Neural progenitor cell (in vitro differentiated cells): Measurements from ENCODE around the gene ZNF516. TPM values are rescaled to one million over a fixed set of nuclear protein-coding genes. Genes with fewer than 3 reads are reported as not detected.

Source experiments
- DNase-seq: peaks from one replicate; pipeline ENCODE4 v3.0.0-alpha.2; 2016; ENCODE audit warnings: low spot score
- H2AFZ ChIP-seq: fragments of 200-600 bp; sonication (generic); replicated peaks from 2 replicates; pipeline ENCODE4 v1.6.1; 2016; ENCODE audit warnings: antibody characterized with exemption
- H3F3A ChIP-seq: fragments of 200-600 bp; sonication (generic); 2 replicates; pipeline ENCODE4 v1.6.1; 2016; ENCODE audit warnings: antibody characterized with exemption, low read depth
- H3K27ac ChIP-seq: fragments of 200-600 bp; sonication (generic); 2 replicates; pipeline ENCODE4 v1.5.1; 2016; ENCODE audit warnings: mild to moderate bottlenecking
- H3K27me3 ChIP-seq: fragments of 200-600 bp; sonication (generic); 2 replicates; pipeline ENCODE4 v1.6.1; 2016; ENCODE audit warnings: mild to moderate bottlenecking, moderate library complexity
- H3K36me3 ChIP-seq: fragments of 200-600 bp; sonication (generic); 2 replicates; pipeline ENCODE4 v1.5.1; 2016
- H3K4me1 ChIP-seq: fragments of 200-600 bp; sonication (generic); 2 replicates; pipeline ENCODE4 v1.6.1; 2016; ENCODE audit warnings: mixed run types
- H3K4me2 ChIP-seq: fragments of 200-600 bp; sonication (generic); 2 replicates; pipeline ENCODE4 v1.6.1; 2016
- H3K4me3 ChIP-seq: fragments of 200-600 bp; sonication (generic); 2 replicates; pipeline ENCODE4 v1.5.1; 2016
- H3K79me2 ChIP-seq: fragments of 200-600 bp; sonication (generic); 2 replicates; pipeline ENCODE4 v1.6.1; 2016; ENCODE audit warnings: low read depth
- H3K9ac ChIP-seq: fragments of 200-600 bp; sonication (generic); 2 replicates; pipeline ENCODE4 v1.6.1; 2016
- H3K9me3 ChIP-seq: fragments of 200-600 bp; sonication (generic); 2 replicates; pipeline ENCODE4 v1.5.1; 2016; ENCODE audit warnings: low read depth
- H4K20me1 ChIP-seq: fragments of 200-600 bp; sonication (generic); 2 replicates; pipeline ENCODE4 v1.6.1; 2016; ENCODE audit warnings: low read depth
- H3K27ac Mint-ChIP-seq: 3 replicates; pipeline ENCODE4 v1.8.0; 2021; ENCODE audit warnings: mixed read lengths
- H3K27me3 Mint-ChIP-seq: 2 replicates; pipeline ENCODE4 v1.8.0; 2022; ENCODE audit warnings: low read depth, mild to moderate bottlenecking, inconsistent platforms, moderate library complexity, mixed read lengths; ENCODE audit not compliant: insufficient read depth
- H3K36me3 Mint-ChIP-seq: 3 replicates; pipeline ENCODE4 v1.8.0; 2021; ENCODE audit warnings: mixed read lengths
- H3K4me1 Mint-ChIP-seq: 3 replicates; pipeline ENCODE4 v1.8.0; 2021; ENCODE audit warnings: mixed read lengths
- H3K4me3 Mint-ChIP-seq: 3 replicates; pipeline ENCODE4 v1.8.0; 2021; ENCODE audit warnings: mild to moderate bottlenecking, moderate library complexity, mixed read lengths
- H3K9me3 Mint-ChIP-seq: 3 replicates; pipeline ENCODE4 v1.8.0; 2020; ENCODE audit warnings: mixed read lengths
- CTCF ChIP-seq: fragments of 200-600 bp; sonication (generic); IDR thresholded peaks from 2 replicates; pipeline ENCODE4 v1.5.1; 2017; ENCODE audit warnings: antibody characterized with exemption, mild to moderate bottlenecking
- EZH2 ChIP-seq: fragments of 200-600 bp; sonication (generic); IDR thresholded peaks from 2 replicates; pipeline ENCODE4 v1.6.1; 2017; ENCODE audit warnings: antibody characterized with exemption, mild to moderate bottlenecking, moderate library complexity
- EZH2phosphoT487 ChIP-seq: fragments of 200-600 bp; sonication (generic); IDR thresholded peaks from 2 replicates; pipeline ENCODE4 v1.6.1; 2017; ENCODE audit warnings: antibody characterized with exemption
- total RNA-seq: library from RNA; depleted of rRNA; stranded (reverse); fragments of >200 nt; gene quantifications from 2 replicates; pipeline ENCODE4 v1.2.3, GENCODE V29; 2015; ENCODE audit warnings: low replicate concordance

The ZNF516 gene
- total RNA-seq, 1 donor from 2014 or later: 45.5 TPM

- Histone ChIP-seq H3K4me2 (no peak overlapping the region), H3K4me1 (peaks cover 12% of the 10 kb centered on the region), H3K4me3 (no peak overlapping the region), H3F3A (no peaks in the 10 kb centered on the region), H3K9me3 (no peaks in the 10 kb centered on the region), H3K79me2 (no peaks in the 10 kb centered on the region), H4K20me1 (no peaks in the 10 kb centered on the region), H3K36me3 (no peaks in the 10 kb centered on the region), H3K27ac (no peak overlapping the region), H3K27me3 (no peaks in the 10 kb centered on the region), H2AFZ (no peak overlapping the region), H3K9ac (no peak overlapping the region)
- DNase-seq: no peak
- H3K4me3 Mint-ChIP-seq: no peak overlapping the region
- H3K36me3 Mint-ChIP-seq: no peaks in the 10 kb centered on the region
- no peak overlapping the region for H3K27ac Mint-ChIP-seq
- H3K9me3 Mint-ChIP-seq: peaks cover 9% of the 10 kb centered on the region
- no peak for TF ChIP-seq CTCF
- no peak for TF ChIP-seq EZH2phosphoT487
- TF ChIP-seq EZH2: no peak
- peaks cover 27% of the 10 kb centered on the region for H3K4me1 Mint-ChIP-seq
- H3K27me3 Mint-ChIP-seq: peaks cover 10% of the 10 kb centered on the region
These were observed 37.8 kb upstream of the ZNF516 start for GRCh38 chr18:76532875-76533274.

- Histone ChIP-seq H3K79me2 (no peaks in the 10 kb centered on the region), H3K36me3 (no peaks in the 10 kb centered on the region), H3K4me2 (no peak overlapping the region), H3K4me3 (no peak overlapping the region), H3K9ac (no peak overlapping the region), H3K4me1 (peaks cover 14% of the 10 kb centered on the region), H4K20me1 (no peaks in the 10 kb centered on the region), H3K9me3 (no peaks in the 10 kb centered on the region), H3K27ac (no peak overlapping the region), H2AFZ (no peak overlapping the region), H3K27me3 (peaks cover 3% of the 10 kb centered on the region), H3F3A (no peaks in the 10 kb centered on the region)
- H3K4me3 Mint-ChIP-seq: no peak overlapping the region
- H3K27ac Mint-ChIP-seq: no peak overlapping the region
- no peak for TF ChIP-seq EZH2phosphoT487
- TF ChIP-seq EZH2: no peak
- no peak for TF ChIP-seq CTCF
- H3K4me1 Mint-ChIP-seq: peaks cover 30% of the 10 kb centered on the region
- H3K9me3 Mint-ChIP-seq: peaks cover 9% of the 10 kb centered on the region
- H3K36me3 Mint-ChIP-seq: no peaks in the 10 kb centered on the region
- peaks cover 10% of the 10 kb centered on the region for H3K27me3 Mint-ChIP-seq
- DNase-seq: no peak
These were observed 35.8 kb upstream of the ZNF516 start for GRCh38 chr18:76530846-76531245.

- H3K9me3 Mint-ChIP-seq: peaks cover 9% of the 10 kb centered on the region
- Histone ChIP-seq H3K4me1 (peaks cover 14% of the 10 kb centered on the region), H3K36me3 (no peaks in the 10 kb centered on the region), H3K27me3 (peaks cover 3% of the 10 kb centered on the region), H3K79me2 (no peaks in the 10 kb centered on the region), H3K4me3 (no peak overlapping the region), H3K9ac (no peak overlapping the region), H3K9me3 (no peaks in the 10 kb centered on the region), H2AFZ (no peak overlapping the region), H4K20me1 (no peaks in the 10 kb centered on the region), H3K27ac (no peak overlapping the region), H3K4me2 (no peak overlapping the region), H3F3A (no peaks in the 10 kb centered on the region)
- peaks cover 32% of the 10 kb centered on the region for H3K4me1 Mint-ChIP-seq
- H3K36me3 Mint-ChIP-seq: no peaks in the 10 kb centered on the region
- peaks cover 10% of the 10 kb centered on the region for H3K27me3 Mint-ChIP-seq
- DNase-seq: no peak
- no peak overlapping the region for H3K27ac Mint-ChIP-seq
- H3K4me3 Mint-ChIP-seq: no peak overlapping the region
- TF ChIP-seq CTCF (no peak), EZH2phosphoT487 (no peak), EZH2 (no peak)
These were observed 35.3 kb upstream of the ZNF516 start for GRCh38 chr18:76530391-76530790.
